ENCODE data around the gene DNAAF6.

DNAAF6 gene

GRCh38 chrX:107199491-107199890 lies 6.9 kb upstream of the DNAAF6 start:
- WGBS, result no CpG with 5 or more reads among the region's 3 CpGs
- H3K36me3 ChIP-seq (ENCODE audit: control insufficient read depth in 1 of 2, insufficient read depth in 2 of 2, low read depth in 1 of 2, low read length in 2 of 2), result no peaks in the 10 kb centered on the region
- no peak overlapping the region for H3K23ac ChIP-seq (ENCODE audit: low read length in 2 of 2)
- no peak overlapping the region for H3K4ac ChIP-seq (ENCODE audit: low read depth in 1 of 2, low read length in 2 of 2)
- H2BK12ac ChIP-seq (ENCODE audit: low read length in 2 of 2), result no peak overlapping the region
- DNase-seq, result no peak
- H3K14ac ChIP-seq (ENCODE audit: low read length in 2 of 2), result no peak overlapping the region
- H3K4me1 ChIP-seq (ENCODE audit: control insufficient read depth, insufficient read depth, low read depth, low read length), result no peaks in the 10 kb centered on the region
- no peak overlapping the region for H3K4me2 ChIP-seq (ENCODE audit: low read length, poor library complexity, severe bottlenecking)
- H3K18ac ChIP-seq (ENCODE audit: low read depth in 1 of 2, low read length in 2 of 2), result no peak overlapping the region
- H2BK15ac ChIP-seq (ENCODE audit: low read depth, poor library complexity, severe bottlenecking), result no peak overlapping the region
- no peak overlapping the region for H3K4me3 ChIP-seq (ENCODE audit: insufficient read depth in 1 of 2, low read depth in 1 of 2, low read length in 2 of 2)
- no peaks in the 10 kb centered on the region for H3K79me1 ChIP-seq (replicated peaks; ENCODE audit: low read length, poor library complexity, severe bottlenecking)
- no peak overlapping the region for H4K8ac ChIP-seq (ENCODE audit: low read length)
- H3K27ac ChIP-seq (ENCODE audit: low read length, poor library complexity, severe bottlenecking), result no peak overlapping the region
- H2BK120ac ChIP-seq (ENCODE audit: low read depth, low read length), result no peak overlapping the region
- no peak overlapping the region for H2AFZ ChIP-seq (ENCODE audit: low read depth, low read length)
- no peak overlapping the region for H3K9ac ChIP-seq (ENCODE audit: low read length)
- H2AK5ac ChIP-seq (ENCODE audit: low read length, severe bottlenecking), result no peak overlapping the region
- no peaks in the 10 kb centered on the region for H3K9me3 ChIP-seq (ENCODE audit: control insufficient read depth, low read length)
- H3K27me3 ChIP-seq (ENCODE audit: control insufficient read depth in 1 of 2, insufficient read depth in 1 of 2, low read length in 2 of 2), result peaks cover 0 to 16% of the 10 kb centered on the region in 2 experiments
- no peak overlapping the region for H2BK5ac ChIP-seq (ENCODE audit: low read depth, low read length, poor library complexity, severe bottlenecking)
- no peak overlapping the region for H4K91ac ChIP-seq (ENCODE audit: low read length)

GRCh38 chrX:107204068-107204605 lies 2.3 kb upstream of the DNAAF6 start:
- H3K79me1 ChIP-seq (replicated peaks; ENCODE audit: low read length, poor library complexity, severe bottlenecking), result no peaks in the 10 kb centered on the region
- no peak overlapping the region for H2BK120ac ChIP-seq (ENCODE audit: low read depth, low read length)
- no peak overlapping the region for H3K14ac ChIP-seq (ENCODE audit: low read length in 2 of 2)
- H3K4me3 ChIP-seq (ENCODE audit: insufficient read depth in 1 of 2, low read depth in 1 of 2, low read length in 2 of 2), result no peak overlapping the region
- no peak overlapping the region for H4K8ac ChIP-seq (ENCODE audit: low read length)
- H3K9ac ChIP-seq (ENCODE audit: low read length), result no peak overlapping the region
- H2BK5ac ChIP-seq (ENCODE audit: low read depth, low read length, poor library complexity, severe bottlenecking), result no peak overlapping the region
- no peak overlapping the region for H3K23ac ChIP-seq (ENCODE audit: low read length in 2 of 2)
- no peak overlapping the region for H2BK15ac ChIP-seq (ENCODE audit: low read depth, poor library complexity, severe bottlenecking)
- H3K27ac ChIP-seq (ENCODE audit: low read length, poor library complexity, severe bottlenecking), result no peak overlapping the region
- H3K4ac ChIP-seq (ENCODE audit: low read depth in 1 of 2, low read length in 2 of 2), result no peak overlapping the region
- 78% methylated on average over 4 of the region's 6 CpGs for WGBS
- no peak overlapping the region for H4K91ac ChIP-seq (ENCODE audit: low read length)
- H2BK12ac ChIP-seq (ENCODE audit: low read length in 2 of 2), result no peak overlapping the region
- H3K4me2 ChIP-seq (ENCODE audit: low read length, poor library complexity, severe bottlenecking), result no peak overlapping the region
- peaks cover 0 to 20% of the 10 kb centered on the region in 2 experiments for H3K27me3 ChIP-seq (ENCODE audit: control insufficient read depth in 1 of 2, insufficient read depth in 1 of 2, low read length in 2 of 2)
- H2AK5ac ChIP-seq (ENCODE audit: low read length, severe bottlenecking), result no peak overlapping the region
- no peak overlapping the region for H2AFZ ChIP-seq (ENCODE audit: low read depth, low read length)
- DNase-seq, result no peak
- peaks cover 4% of the 10 kb centered on the region for H3K4me1 ChIP-seq (ENCODE audit: control insufficient read depth, insufficient read depth, low read depth, low read length)
- H3K36me3 ChIP-seq (ENCODE audit: control insufficient read depth in 1 of 2, insufficient read depth in 2 of 2, low read depth in 1 of 2, low read length in 2 of 2), result no peaks in the 10 kb centered on the region
- H3K18ac ChIP-seq (ENCODE audit: low read depth in 1 of 2, low read length in 2 of 2), result no peak overlapping the region
- no peaks in the 10 kb centered on the region for H3K9me3 ChIP-seq (ENCODE audit: control insufficient read depth, low read length)

- Histone ChIP-seq H2BK5ac (ENCODE audit: low read depth, low read length, poor library complexity, severe bottlenecking) (no peak overlapping the region), H3K27me3 (ENCODE audit: control insufficient read depth in 1 of 2, insufficient read depth in 1 of 2, low read length in 2 of 2) (peaks cover 0 to 26% of the 10 kb centered on the region in 2 experiments), H4K91ac (ENCODE audit: low read length) (no peak overlapping the region), H2BK120ac (ENCODE audit: low read depth, low read length) (no peak overlapping the region), H3K18ac (ENCODE audit: low read depth in 1 of 2, low read length in 2 of 2) (no peak overlapping the region), H2AK5ac (ENCODE audit: low read length, severe bottlenecking) (no peak overlapping the region), H2AFZ (ENCODE audit: low read depth, low read length) (no peak overlapping the region), H3K4me3 (ENCODE audit: insufficient read depth in 1 of 2, low read depth in 1 of 2, low read length in 2 of 2) (peak overlapping the region in 1 of 2 experiments; percentile 71), H2BK12ac (ENCODE audit: low read length in 2 of 2) (no peak overlapping the region), H3K14ac (ENCODE audit: low read length in 2 of 2) (no peak overlapping the region), H3K23ac (ENCODE audit: low read length in 2 of 2) (no peak overlapping the region), H3K79me1 (replicated peaks; ENCODE audit: low read length, poor library complexity, severe bottlenecking) (no peaks in the 10 kb centered on the region), H3K4me2 (ENCODE audit: low read length, poor library complexity, severe bottlenecking) (no peak overlapping the region), H2BK15ac (ENCODE audit: low read depth, poor library complexity, severe bottlenecking) (no peak overlapping the region), H3K9me3 (ENCODE audit: control insufficient read depth, low read length) (no peaks in the 10 kb centered on the region), H3K27ac (ENCODE audit: low read length, poor library complexity, severe bottlenecking) (no peak overlapping the region), H3K9ac (ENCODE audit: low read length) (no peak overlapping the region), H3K4ac (ENCODE audit: low read depth in 1 of 2, low read length in 2 of 2) (no peak overlapping the region), H3K4me1 (ENCODE audit: control insufficient read depth, insufficient read depth, low read depth, low read length) (peaks cover 4% of the 10 kb centered on the region), H3K36me3 (ENCODE audit: control insufficient read depth in 1 of 2, insufficient read depth in 2 of 2, low read depth in 1 of 2, low read length in 2 of 2) (no peaks in the 10 kb centered on the region), H4K8ac (ENCODE audit: low read length) (no peak overlapping the region)
- WGBS, result 100% methylated on average over 1 of the region's 9 CpGs
- DNase-seq, result no peak
Observed at GRCh38 chrX:107206697-107207065, 270 bp downstream of the DNAAF6 start.

GRCh38 chrX:107207089-107207488 lies 678 bp downstream of the DNAAF6 start:
- no peaks in the 10 kb centered on the region for H3K9me3 ChIP-seq (ENCODE audit: control insufficient read depth, low read length)
- H3K4me3 ChIP-seq (ENCODE audit: insufficient read depth in 1 of 2, low read depth in 1 of 2, low read length in 2 of 2), result no peak overlapping the region
- no peak overlapping the region for H3K4me2 ChIP-seq (ENCODE audit: low read length, poor library complexity, severe bottlenecking)
- no peak overlapping the region for H2BK120ac ChIP-seq (ENCODE audit: low read depth, low read length)
- H3K79me1 ChIP-seq (replicated peaks; ENCODE audit: low read length, poor library complexity, severe bottlenecking), result no peaks in the 10 kb centered on the region
- no peak overlapping the region for H3K27ac ChIP-seq (ENCODE audit: low read length, poor library complexity, severe bottlenecking)
- H4K8ac ChIP-seq (ENCODE audit: low read length), result no peak overlapping the region
- H3K14ac ChIP-seq (ENCODE audit: low read length in 2 of 2), result no peak overlapping the region
- no peak overlapping the region for H2AFZ ChIP-seq (ENCODE audit: low read depth, low read length)
- H3K4me1 ChIP-seq (ENCODE audit: control insufficient read depth, insufficient read depth, low read depth, low read length), result peaks cover 4% of the 10 kb centered on the region
- no peak for DNase-seq
- no peak overlapping the region for H2BK15ac ChIP-seq (ENCODE audit: low read depth, poor library complexity, severe bottlenecking)
- WGBS, result 92% methylated on average over 7 of the region's 7 CpGs
- H3K23ac ChIP-seq (ENCODE audit: low read length in 2 of 2), result no peak overlapping the region
- H4K91ac ChIP-seq (ENCODE audit: low read length), result no peak overlapping the region
- no peak overlapping the region for H2BK5ac ChIP-seq (ENCODE audit: low read depth, low read length, poor library complexity, severe bottlenecking)
- H3K36me3 ChIP-seq (ENCODE audit: control insufficient read depth in 1 of 2, insufficient read depth in 2 of 2, low read depth in 1 of 2, low read length in 2 of 2), result no peaks in the 10 kb centered on the region
- H3K18ac ChIP-seq (ENCODE audit: low read depth in 1 of 2, low read length in 2 of 2), result no peak overlapping the region
- no peak overlapping the region for H3K4ac ChIP-seq (ENCODE audit: low read depth in 1 of 2, low read length in 2 of 2)
- H3K9ac ChIP-seq (ENCODE audit: low read length), result no peak overlapping the region
- H2AK5ac ChIP-seq (ENCODE audit: low read length, severe bottlenecking), result no peak overlapping the region
- H2BK12ac ChIP-seq (ENCODE audit: low read length in 2 of 2), result no peak overlapping the region
- H3K27me3 ChIP-seq (ENCODE audit: control insufficient read depth in 1 of 2, insufficient read depth in 1 of 2, low read length in 2 of 2), result peaks cover 0 to 30% of the 10 kb centered on the region in 2 experiments

All from mesenchymal stem cell (in vitro differentiated cells and primary cell).